K562 (cell line): ENCODE data around the gene KRTAP4-16.

Experiments used
- ARNT ChIP-seq, 2 experiments: fragments of 450-650 bp; IDR thresholded peaks; 2 replicates each; pipeline ENCODE4 v1.6.1; 2016; ENCODE audit warnings: mild to moderate bottlenecking in 1 of 2
- CBX2 ChIP-seq: fragments of 200-600 bp; sonication (generic); IDR thresholded peaks from one replicate; pipeline ENCODE4 v1.6.1; 2012; ENCODE audit warnings: mild to moderate bottlenecking, low read length, inconsistent platforms; ENCODE audit not compliant: insufficient read depth, poor library complexity, severe bottlenecking
- CTCF ChIP-seq, 3 experiments: IDR thresholded peaks in 2 of 3; conservative IDR thresholded peaks in 1 of 3; 2 replicates each; pipeline ENCODE4 v1.5.1; 2011 to 2012; ENCODE audit warnings: low read length in 3 of 3, mild to moderate bottlenecking in 3 of 3, control low read depth in 2 of 3, improper control_type of control experiment in 1 of 3, inconsistent platforms in 1 of 3, low read depth in 1 of 3, mixed read lengths in 1 of 3, moderate library complexity in 1 of 3; ENCODE audit not compliant: insufficient read depth in 2 of 3
- E2F4 ChIP-seq: sonication (generic); formaldehyde crosslinking; IDR thresholded peaks from 2 replicates; pipeline ENCODE4 v1.8.0; 2022; ENCODE audit warnings: mild to moderate bottlenecking, low read depth, missing genetic modification reagents
- EZH2 ChIP-seq: IDR thresholded peaks from 2 replicates; pipeline ENCODE4 v1.6.1; 2012; ENCODE audit warnings: low read depth, mild to moderate bottlenecking, inconsistent platforms, low read length, borderline replicate concordance
- KDM2B ChIP-seq: fragments of 250-450 bp; sonication (Bioruptor Pico); IDR thresholded peaks from 2 replicates; pipeline ENCODE4 v1.8.0; 2021; ENCODE audit warnings: mild to moderate bottlenecking, moderate library complexity
- MAZ ChIP-seq, 2 experiments: fragments of 450-650 bp in 1 of 2; sonication (generic) in 1 of 2; formaldehyde crosslinking; IDR thresholded peaks in 1 of 2; conservative IDR thresholded peaks in 1 of 2; 2 replicates each; pipeline versions ENCODE4 v1.4.0 to v1.5.0; 2020; ENCODE audit warnings: mild to moderate bottlenecking in 1 of 2, missing genetic modification reagents in 1 of 2
- NR2C2 ChIP-seq, 2 experiments: fragments of 200-800 bp in 1 of 2; sonication (Bioruptor generic) in 1 of 2; sonication (generic) in 1 of 2; formaldehyde crosslinking in 1 of 2; IDR thresholded peaks; 2 replicates each; pipeline versions ENCODE4 v1.6.1 to v1.8.0; 2016 to 2022; ENCODE audit warnings: mild to moderate bottlenecking in 1 of 2, missing compliant biosample characterization in 1 of 2, missing genetic modification characterization in 1 of 2, missing genetic modification reagents in 1 of 2
- POLR2AphosphoS5 ChIP-seq: IDR thresholded peaks from 2 replicates; pipeline ENCODE4 v1.6.1; 2011; ENCODE audit warnings: mild to moderate bottlenecking, low read depth, low read length, moderate library complexity; ENCODE audit not compliant: control insufficient read depth, insufficient read depth
- TEAD1 ChIP-seq, 2 experiments: fragments of 450-650 bp in 1 of 2; sonication (generic) in 1 of 2; formaldehyde crosslinking; IDR thresholded peaks; 2 replicates each; pipeline versions ENCODE4 v1.4.0 to v1.8.0; 2020 to 2022; ENCODE audit warnings: mild to moderate bottlenecking in 2 of 2, missing genetic modification reagents in 1 of 2
- TGIF2 ChIP-seq: sonication (generic); formaldehyde crosslinking; IDR thresholded peaks from 2 replicates; pipeline ENCODE4 v1.8.1; 2022; ENCODE audit warnings: mild to moderate bottlenecking, missing genetic modification reagents, moderate library complexity
- ZNF449 ChIP-seq: fragments of 250-450 bp; sonication (Bioruptor Pico); IDR thresholded peaks from 2 replicates; pipeline ENCODE4 v1.8.0; 2022; ENCODE audit warnings: moderate library complexity, mild to moderate bottlenecking, inconsistent platforms
- ZNF780A ChIP-seq: fragments of 250-450 bp; sonication (Bioruptor Pico); IDR thresholded peaks from 2 replicates; pipeline ENCODE4 v1.5.0; 2021; ENCODE audit warnings: mild to moderate bottlenecking

GRCh38 chr17:41071606-41072360 is 30.2 kb downstream of the KRTAP4-16 start:
- TF ChIP-seq CBX2 (no peak), NR2C2 (CRISPR knock-in tag; IDR thresholded peaks at IDR 0.05) (no peak), NR2C2 (tag; IDR thresholded peaks at IDR 0.05) (no peak; the same call in 1 of the 2 replicates), ZNF780A (CRISPR knock-in tag) (no peak), CTCF (IDR thresholded peaks at IDR 0.05 in 2 of 3, conservative IDR thresholded peaks at IDR 0.05 in 1 of 3; ENCODE audit: insufficient read depth in 2 of 3, low read depth in 1 of 3, low read length in 3 of 3) (no peak), EZH2 (no peak), MAZ (CRISPR knock-in tag; conservative IDR thresholded peaks at IDR 0.05 in 1 of 2, IDR thresholded peaks at IDR 0.05 in 1 of 2) (no peak), KDM2B (CRISPR knock-in tag) (no peak), TGIF2 (CRISPR knock-in tag) (no peak), TEAD1 (CRISPR knock-in tag; IDR thresholded peaks at IDR 0.05) (no peak), POLR2AphosphoS5 (no peak), ZNF449 (CRISPR knock-in tag) (no peak), ARNT (IDR thresholded peaks at IDR 0.05) (no peak), E2F4 (CRISPR knock-in tag) (no peak)
